K562 (cell line): ENCODE results near the gene LCNL1. TPM values are rescaled to one million over a fixed set of nuclear protein-coding genes. Genes with fewer than 3 reads are reported as not detected.

Experiments
- ATAC-seq: fragments of 200-7000 bp; cut with Tn5 transposase; 3 replicates; pipeline ENCODE4 v1.9.1; 2020; ENCODE audit warnings: moderate library complexity
- BruUV-seq: library from RNA; stranded (reverse); fragments of 400-500 nt; replicated peaks from 2 replicates; lab custom pipeline; 2021; lab: Mats Ljungman, UMichigan
- CTCF ChIA-PET: fragments of 300-600 bp; formaldehyde crosslinking; extraction: SDS; loops from one replicate; lab custom pipeline; 2021; ENCODE audit warnings: low intra/inter-chr PET ratio; lab: Yijun Ruan, JAX
- POLR2A ChIA-PET: fragments of 300-600, 350-650 bp; sonication (Branson Sonifier 250); formaldehyde crosslinking; extraction: SDS; loops from one replicate; lab custom pipeline; 2021; ENCODE audit warnings: antibody characterized with exemption, inconsistent platforms; lab: Yijun Ruan, JAX
- DNase-seq, 4 experiments: peaks; one replicate each; pipeline versions ENCODE4 v3.0.0 to v3.0.0-alpha.2; 2011 to 2018; ENCODE audit warnings: low spot score in 3 of 4, mixed read lengths in 3 of 4; ENCODE audit errors: extremely low read depth in 1 of 4
- FAIRE-seq: peaks from 2 replicates; lab custom pipeline; 2011; peaks lifted over from hg19 to GRCh38; lab: Jason Lieb, UNC
- H2AFZ ChIP-seq: 2 replicates; pipeline ENCODE4 v1.6.0; 2011; ENCODE audit warnings: low read depth, low read length, control low read depth, inconsistent platforms
- H3K27ac ChIP-seq: fragments of 200-600 bp; 3 replicates; pipeline ENCODE4 v1.8.0; 2011; ENCODE audit warnings: low read depth, mild to moderate bottlenecking, control low read depth, inconsistent platforms, low read length, moderate library complexity, mixed read lengths; ENCODE audit errors: extremely low read depth
- H3K27me3 ChIP-seq, 2 experiments: fragments of 300-600 bp in 1 of 2; 2 replicates in 1 of 2; 3 replicates in 1 of 2; pipeline versions ENCODE4 v1.6.0 to v1.8.0; 2011; ENCODE audit warnings: inconsistent platforms in 2 of 2, low read length in 2 of 2, mild to moderate bottlenecking in 1 of 2, mixed read lengths in 1 of 2, moderate library complexity in 1 of 2; ENCODE audit not compliant: control insufficient read depth in 2 of 2, insufficient read depth in 2 of 2
- H3K36me3 ChIP-seq: fragments of 300-600 bp; 3 replicates; pipeline ENCODE4 v1.8.0; 2011; ENCODE audit warnings: mild to moderate bottlenecking, low read length, inconsistent platforms; ENCODE audit not compliant: control insufficient read depth, insufficient read depth
- H3K4me1 ChIP-seq, 2 experiments: fragments of 200-600 bp in 1 of 2; replicated peaks in 1 of 2; 2 replicates in 1 of 2; 3 replicates in 1 of 2; pipeline versions ENCODE4 v1.5.1 to v1.8.0; 2011; ENCODE audit warnings: inconsistent platforms in 2 of 2, low read length in 2 of 2, mild to moderate bottlenecking in 1 of 2, mixed read lengths in 1 of 2, moderate library complexity in 1 of 2; ENCODE audit not compliant: control insufficient read depth in 2 of 2, insufficient read depth in 2 of 2
- H3K4me2 ChIP-seq: 2 replicates; pipeline ENCODE4 v1.6.1; 2011; ENCODE audit warnings: low read length, control low read depth, inconsistent platforms, mixed read lengths; ENCODE audit not compliant: insufficient read depth
- H3K4me3 ChIP-seq: fragments of 200-600 bp; sonication (generic), shearing (Covaris generic); 2 replicates; pipeline ENCODE4 v1.5.1; 2016; ENCODE audit warnings: control low read depth, inconsistent platforms
- H3K79me2 ChIP-seq: fragments of 200-600 bp; 3 replicates; pipeline ENCODE4 v1.8.0; 2011; ENCODE audit warnings: low read length, inconsistent platforms; ENCODE audit not compliant: control insufficient read depth, insufficient read depth
- H3K9ac ChIP-seq, 2 experiments: 2 replicates each; pipeline versions ENCODE4 v1.6.0 to v1.6.1; 2011; ENCODE audit warnings: low read depth in 2 of 2, low read length in 2 of 2, control low read depth in 1 of 2, inconsistent platforms in 1 of 2, mild to moderate bottlenecking in 1 of 2, mixed read lengths in 1 of 2; ENCODE audit not compliant: insufficient read depth in 1 of 2
- H3K9me1 ChIP-seq: one replicate; pipeline ENCODE4 v1.6.0; 2011; ENCODE audit warnings: inconsistent platforms, mild to moderate bottlenecking, low read length, moderate library complexity; ENCODE audit not compliant: control insufficient read depth, insufficient read depth
- H3K9me3 ChIP-seq: replicated peaks from 2 replicates; pipeline ENCODE4 v1.5.1; 2011; ENCODE audit warnings: low read depth, low read length, inconsistent platforms; ENCODE audit not compliant: control insufficient read depth, insufficient read depth
- H4K20me1 ChIP-seq: replicated peaks from 2 replicates; pipeline ENCODE4 v1.6.1; 2011; ENCODE audit warnings: low read length, inconsistent platforms, mixed read lengths; ENCODE audit not compliant: control insufficient read depth, insufficient read depth
- ZNF584 ChIP-seq: fragments of 200-800 bp; sonication (Bioruptor generic); IDR thresholded peaks from 2 replicates; pipeline ENCODE4 v1.6.1; 2016; ENCODE audit warnings: low read depth, mild to moderate bottlenecking, missing genetic modification characterization, missing compliant biosample characterization
- WGBS: fragments of 100-300 bp; shearing (Covaris generic); methylation state at CpG from one replicate; pipeline ENCODE4 v1.1.6; 2016; ENCODE audit warnings: low coverage, mixed read lengths; ENCODE audit not compliant: insufficient coverage; ENCODE audit errors: missing lambda C conversion rate; 5-methylcytosine and 5-hydroxymethylcytosine counted together
- in situ Hi-C: fragments of 300-500 bp; cut with MboI; formaldehyde crosslinking; loops from 4 replicates; pipeline ENCODE4 v1.15.0; 2018; ENCODE audit warnings: inconsistent platforms, mixed read lengths
- intact Hi-C: fragments of 100-400 bp; cut with micrococcal nuclease; formaldehyde crosslinking; loops from 2 replicates; pipeline ENCODE4 v1.14.2; 2022
- polyA plus RNA-seq, 8 experiments: library from polyadenylated mRNA; depleted of rRNA in 4 of 8; stranded (reverse) in 5 of 8; unstranded in 3 of 8; fragments of >200 nt; fragmentation: Nextera tagmentation in 2 of 8; fragmentation: Illumina TruSeq in 1 of 8; extraction: Ambion mirVana in 2 of 8; extraction: Trizol in 1 of 8; gene quantifications; 2 replicates each; pipeline versions ENCODE4 v1.2.1 to v1.2.3, GENCODE V29; 2011 to 2014; ENCODE audit warnings: inconsistent platforms in 1 of 8, missing spikeins in 1 of 8
- total RNA-seq, 7 experiments: library from RNA; depleted of rRNA in 6 of 7; stranded (reverse); fragments of >200 nt in 6 of 7; fragmentation: Illumina TruSeq in 2 of 7; extraction: Trizol in 2 of 7; gene quantifications; 2 replicates each; pipeline versions ENCODE4 v1.2.1 to v1.2.3, GENCODE V29; 2011 to 2021; ENCODE audit warnings: low replicate concordance in 1 of 7
- TF ChIP-seq, protein P1 (sequence below): fragments of 450-650 bp; IDR thresholded peaks from 2 replicates; pipeline ENCODE4 v1.6.1; 2018; ENCODE audit not compliant: partially characterized antibody
- TF ChIP-seq, protein P2 (sequence below): sonication (generic); formaldehyde crosslinking; IDR thresholded peaks from 2 replicates; pipeline ENCODE4 v1.8.1; 2023; ENCODE audit warnings: mild to moderate bottlenecking, missing genetic modification reagents

LCNL1 gene
- total and polyA plus RNA-seq, 9 of the 15 experiments (the other 6 are each of a cell fraction or from before 2014, with no cell fraction given): 0.04 to 0.16 (median 0.04) TPM; not detected in 4

DNA sequence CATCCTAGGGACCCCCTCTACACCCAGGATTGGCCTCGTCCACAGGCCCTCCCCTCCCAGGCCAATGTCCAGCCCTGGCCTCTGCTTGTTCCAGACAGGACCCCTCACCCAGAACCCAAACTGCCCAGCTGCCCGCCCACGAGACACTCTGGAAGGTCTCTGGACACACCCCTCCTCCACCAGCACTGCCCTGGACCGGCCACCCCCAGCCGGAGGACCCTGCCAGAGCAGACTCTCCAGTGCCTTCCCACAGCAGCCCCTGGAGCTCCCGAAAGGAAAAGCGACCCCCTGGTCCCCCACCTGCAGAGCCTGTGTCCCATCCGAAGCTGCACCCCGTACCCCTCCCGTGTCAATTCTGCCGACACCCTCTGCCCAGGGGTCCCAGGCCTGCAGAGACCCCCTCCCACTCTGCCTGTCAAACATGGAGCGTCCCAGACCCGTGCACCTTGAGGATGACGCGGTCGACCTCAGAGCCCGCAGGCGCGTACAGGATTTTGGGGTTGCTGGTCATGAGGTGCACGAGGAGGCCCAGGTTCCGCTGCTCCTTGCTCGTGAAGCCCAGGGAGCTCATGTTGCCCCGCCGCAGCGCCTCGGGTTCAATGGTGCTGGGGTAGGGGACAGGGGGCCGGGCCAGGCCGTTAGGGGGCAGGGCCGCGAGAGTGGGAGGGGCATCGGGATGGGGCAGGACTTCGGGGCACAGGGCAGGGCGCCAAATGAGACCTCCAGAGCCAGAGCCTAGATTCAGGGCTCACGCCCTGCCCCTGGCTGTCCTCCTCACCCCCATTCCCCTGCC, 37.3 kb downstream of the LCNL1 start:
- Histone ChIP-seq H3K36me3 (no peaks in the 10 kb centered on the region), H3K27me3 (no peaks in the 10 kb centered on the region), H3K9me3 (no peaks in the 10 kb centered on the region), H3K9me1 (no peaks in the 10 kb centered on the region), H4K20me1 (0 out of 2 replicates have a peak, but pooled peaks cover 5% of the 10 kb centered on the region), H3K79me2 (no peaks in the 10 kb centered on the region), H3K4me1 (peaks cover 4 to 78% of the 10 kb centered on the region in 2 experiments; a peak in 4 of 5 replicates), H3K27ac (no peak overlapping the region), H3K4me2 (no peak overlapping the region), H3K9ac (peak overlapping the region in 1 of 2 experiments; percentile 26; a peak in 1 of 4 replicates), H2AFZ (no peak overlapping the region), H3K4me3 (no peak overlapping the region)
- no TSS peak for BruUV-seq
- intact Hi-C loops: no loop called here
- 40% methylated on average over 21 of the region's 34 CpGs for WGBS
- DNase-seq (no peak), FAIRE-seq (no peak), ATAC-seq (no peak)
- TF ChIP-seq, protein P1, sequence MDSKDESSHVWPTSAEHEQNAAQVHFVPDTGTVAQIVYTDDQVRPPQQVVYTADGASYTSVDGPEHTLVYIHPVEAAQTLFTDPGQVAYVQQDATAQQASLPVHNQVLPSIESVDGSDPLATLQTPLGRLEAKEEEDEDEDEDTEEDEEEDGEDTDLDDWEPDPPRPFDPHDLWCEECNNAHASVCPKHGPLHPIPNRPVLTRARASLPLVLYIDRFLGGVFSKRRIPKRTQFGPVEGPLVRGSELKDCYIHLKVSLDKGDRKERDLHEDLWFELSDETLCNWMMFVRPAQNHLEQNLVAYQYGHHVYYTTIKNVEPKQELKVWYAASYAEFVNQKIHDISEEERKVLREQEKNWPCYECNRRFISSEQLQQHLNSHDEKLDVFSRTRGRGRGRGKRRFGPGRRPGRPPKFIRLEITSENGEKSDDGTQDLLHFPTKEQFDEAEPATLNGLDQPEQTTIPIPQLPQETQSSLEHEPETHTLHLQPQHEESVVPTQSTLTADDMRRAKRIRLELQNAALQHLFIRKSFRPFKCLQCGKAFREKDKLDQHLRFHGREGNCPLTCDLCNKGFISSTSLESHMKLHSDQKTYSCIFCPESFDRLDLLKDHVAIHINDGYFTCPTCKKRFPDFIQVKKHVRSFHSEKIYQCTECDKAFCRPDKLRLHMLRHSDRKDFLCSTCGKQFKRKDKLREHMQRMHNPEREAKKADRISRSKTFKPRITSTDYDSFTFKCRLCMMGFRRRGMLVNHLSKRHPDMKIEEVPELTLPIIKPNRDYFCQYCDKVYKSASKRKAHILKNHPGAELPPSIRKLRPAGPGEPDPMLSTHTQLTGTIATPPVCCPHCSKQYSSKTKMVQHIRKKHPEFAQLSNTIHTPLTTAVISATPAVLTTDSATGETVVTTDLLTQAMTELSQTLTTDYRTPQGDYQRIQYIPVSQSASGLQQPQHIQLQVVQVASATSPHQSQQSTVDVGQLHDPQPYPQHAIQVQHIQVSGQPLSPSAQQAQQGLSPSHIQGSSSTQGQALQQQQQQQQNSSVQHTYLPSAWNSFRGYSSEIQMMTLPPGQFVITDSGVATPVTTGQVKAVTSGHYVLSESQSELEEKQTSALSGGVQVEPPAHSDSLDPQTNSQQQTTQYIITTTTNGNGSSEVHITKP: peak; percentile 35
- TF ChIP-seq ZNF584 (CRISPR knock-in tag): no peak
- TF ChIP-seq, protein P2, sequence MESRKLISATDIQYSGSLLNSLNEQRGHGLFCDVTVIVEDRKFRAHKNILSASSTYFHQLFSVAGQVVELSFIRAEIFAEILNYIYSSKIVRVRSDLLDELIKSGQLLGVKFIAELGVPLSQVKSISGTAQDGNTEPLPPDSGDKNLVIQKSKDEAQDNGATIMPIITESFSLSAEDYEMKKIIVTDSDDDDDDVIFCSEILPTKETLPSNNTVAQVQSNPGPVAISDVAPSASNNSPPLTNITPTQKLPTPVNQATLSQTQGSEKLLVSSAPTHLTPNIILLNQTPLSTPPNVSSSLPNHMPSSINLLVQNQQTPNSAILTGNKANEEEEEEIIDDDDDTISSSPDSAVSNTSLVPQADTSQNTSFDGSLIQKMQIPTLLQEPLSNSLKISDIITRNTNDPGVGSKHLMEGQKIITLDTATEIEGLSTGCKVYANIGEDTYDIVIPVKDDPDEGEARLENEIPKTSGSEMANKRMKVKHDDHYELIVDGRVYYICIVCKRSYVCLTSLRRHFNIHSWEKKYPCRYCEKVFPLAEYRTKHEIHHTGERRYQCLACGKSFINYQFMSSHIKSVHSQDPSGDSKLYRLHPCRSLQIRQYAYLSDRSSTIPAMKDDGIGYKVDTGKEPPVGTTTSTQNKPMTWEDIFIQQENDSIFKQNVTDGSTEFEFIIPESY (CRISPR knock-in tag): 0 out of 2 replicates have a peak, but pooled peaks have one; percentile 55
- ChIA-PET POLR2A (interaction anchor here (0.8 kb wide), 1 partner anchor 221 kb away, joined by 3 read pairs; the partner anchor contains the start of gene TUBB4B), CTCF (no interaction called here)
- in situ Hi-C loops: no loop called here
